K562 (cell line): ENCODE data around the gene KCNN4. TPM values are rescaled to one million over a fixed set of nuclear protein-coding genes. Genes with fewer than 3 reads are reported as not detected.

Experiments
- CCAR2 ChIP-seq: fragments of 200-400 bp; formaldehyde crosslinking; IDR thresholded peaks from 2 replicates; pipeline ENCODE4 v1.6.1; 2017; ENCODE audit warnings: mild to moderate bottlenecking, low read depth, low read length
- FOXK2 ChIP-seq, 2 experiments: fragments of 450-650 bp; IDR thresholded peaks in 1 of 2; conservative IDR thresholded peaks in 1 of 2; 2 replicates each; pipeline ENCODE4 v1.6.1; 2016; ENCODE audit warnings: low read depth in 2 of 2, mild to moderate bottlenecking in 1 of 2
- JUNB ChIP-seq: fragments of 450-650 bp; formaldehyde crosslinking; conservative IDR thresholded peaks from 2 replicates; pipeline ENCODE4 v1.4.0; 2020; ENCODE audit warnings: mild to moderate bottlenecking
- NR1H2 ChIP-seq: sonication (generic); formaldehyde crosslinking; IDR thresholded peaks from 2 replicates; pipeline ENCODE4 v1.4.0; 2020; ENCODE audit warnings: mild to moderate bottlenecking, missing genetic modification reagents
- POLR3A ChIP-seq: IDR thresholded peaks from 2 replicates; pipeline ENCODE4 v1.6.1; 2011; ENCODE audit warnings: borderline replicate concordance, mild to moderate bottlenecking, moderate library complexity; ENCODE audit not compliant: insufficient read length, insufficient read depth; ENCODE audit errors: extremely low read depth
- PPARD ChIP-seq: fragments of 250-450 bp; sonication (Bioruptor Pico); IDR thresholded peaks from 2 replicates; pipeline ENCODE4 v1.8.0; 2022; ENCODE audit warnings: inconsistent platforms, mild to moderate bottlenecking, moderate library complexity
- STAT5A ChIP-seq: IDR thresholded peaks from 2 replicates; pipeline ENCODE4 v1.6.1; 2012; ENCODE audit warnings: low read length, inconsistent platforms, borderline replicate concordance
- TOE1 ChIP-seq, 2 experiments: fragments of 450-650 bp in 1 of 2; sonication (generic) in 1 of 2; formaldehyde crosslinking in 1 of 2; IDR thresholded peaks; 2 replicates each; pipeline versions ENCODE4 v1.7.1 to v1.8.0; 2016 to 2022; ENCODE audit warnings: borderline replicate concordance in 2 of 2, mild to moderate bottlenecking in 2 of 2, antibody characterized with exemption in 1 of 2, inconsistent platforms in 1 of 2, low read depth in 1 of 2, missing genetic modification reagents in 1 of 2, moderate library complexity in 1 of 2
- UBTF ChIP-seq, 2 experiments: IDR thresholded peaks; 2 replicates each; pipeline ENCODE4 v1.6.1; 2012; ENCODE audit warnings: improper control_type of control experiment in 2 of 2, low read depth in 2 of 2, low read length in 2 of 2, borderline replicate concordance in 1 of 2
- YBX1 ChIP-seq: fragments of 450-650 bp; IDR thresholded peaks from 2 replicates; pipeline ENCODE4 v1.7.1; 2016; ENCODE audit warnings: mild to moderate bottlenecking
- ZBTB11 ChIP-seq, 3 experiments: fragments of 200-800 bp in 1 of 3; fragments of 250-450 bp in 1 of 3; fragments of 450-650 bp in 1 of 3; sonication (Bioruptor Pico) in 1 of 3; sonication (Bioruptor generic) in 1 of 3; formaldehyde crosslinking in 1 of 3; IDR thresholded peaks; 2 replicates each; pipeline versions ENCODE4 v1.6.1 to v1.8.0; 2016 to 2022; ENCODE audit warnings: mild to moderate bottlenecking in 2 of 3, missing genetic modification characterization in 2 of 3, missing compliant biosample characterization in 1 of 3, moderate library complexity in 1 of 3
- ZBTB12 ChIP-seq: fragments of 250-450 bp; sonication (Bioruptor Pico); IDR thresholded peaks from 2 replicates; pipeline ENCODE4 v1.4.0; 2020
- ZNF592 ChIP-seq: fragments of 450-650 bp; IDR thresholded peaks from 2 replicates; pipeline ENCODE4 v1.6.1; 2017; ENCODE audit warnings: antibody characterized with exemption, mild to moderate bottlenecking
- polyA plus RNA-seq, 8 experiments: library from polyadenylated mRNA; depleted of rRNA in 4 of 8; stranded (reverse) in 5 of 8; unstranded in 3 of 8; fragments of >200 nt; fragmentation: Nextera tagmentation in 2 of 8; fragmentation: Illumina TruSeq in 1 of 8; extraction: Ambion mirVana in 2 of 8; extraction: Trizol in 1 of 8; gene quantifications; 2 replicates each; pipeline versions ENCODE4 v1.2.1 to v1.2.3, GENCODE V29; 2011 to 2014; ENCODE audit warnings: inconsistent platforms in 1 of 8, missing spikeins in 1 of 8
- total RNA-seq, 7 experiments: library from RNA; depleted of rRNA in 6 of 7; stranded (reverse); fragments of >200 nt in 6 of 7; fragmentation: Illumina TruSeq in 2 of 7; extraction: Trizol in 2 of 7; gene quantifications; 2 replicates each; pipeline versions ENCODE4 v1.2.1 to v1.2.3, GENCODE V29; 2011 to 2021; ENCODE audit warnings: low replicate concordance in 1 of 7

The KCNN4 gene
- total and polyA plus RNA-seq, 9 of the 15 experiments (the other 6 are each of a cell fraction or from before 2014, with no cell fraction given), result 0.53 to 37.7 (median 25.9) TPM

- TF ChIP-seq TOE1 (IDR thresholded peaks at IDR 0.05; ENCODE audit: borderline replicate concordance) (peak; percentile 92), TOE1 (CRISPR knock-in tag; IDR thresholded peaks at IDR 0.05; ENCODE audit: borderline replicate concordance, low read depth) (peak; percentile 51; the same call in 1 of the 2 replicates), JUNB (CRISPR knock-in tag) (no peak), ZBTB11 (CRISPR knock-in tag; IDR thresholded peaks at IDR 0.05) (peak in 1 of 3 experiments; percentile 74; a peak in 1 of 6 replicates), POLR3A (no peak), STAT5A (peak; percentile 82), YBX1 (no peak), ZNF592 (peak; percentile 96), NR1H2 (CRISPR knock-in tag) (peak; percentile 29; the same call in 1 of the 2 replicates), ZBTB12 (0 out of 2 replicates have a peak, but pooled peaks have one; percentile 5), FOXK2 (conservative IDR thresholded peaks at IDR 0.05 in 1 of 2, IDR thresholded peaks at IDR 0.05 in 1 of 2; ENCODE audit: low read depth in 2 of 2) (peak in 1 of 2 experiments; percentile 76; a peak in 1 of 4 replicates), UBTF (IDR thresholded peaks at IDR 0.05; ENCODE audit: borderline replicate concordance in 1 of 2, low read depth in 2 of 2, low read length in 2 of 2) (peak; percentile 83 to 95; a peak in 3 of 4 replicates), PPARD (CRISPR knock-in tag) (no peak), CCAR2 (no peak)
Observed at GRCh38 chr19:43774103-43774939, 6.5 kb downstream of the KCNN4 start (continued).
